Prostate gland (tissue), 2 donors: ENCODE data around the gene TNNI3K.

Source experiments
- CTCF ChIP-seq, 4 experiments: fragments of 200-600 bp in 2 of 4; fragments of 450-650 bp in 2 of 4; sonication (generic) in 2 of 4; IDR thresholded peaks; 1 replicate in 3 of 4; 2 replicates in 1 of 4; pipeline ENCODE4 v1.5.1; 2016 to 2019; ENCODE audit warnings: antibody characterized with exemption in 4 of 4, mild to moderate bottlenecking in 2 of 4, moderate library complexity in 2 of 4
- POLR2A ChIP-seq: fragments of 450-650 bp; IDR thresholded peaks from one replicate; pipeline ENCODE4 v1.6.1; 2016; ENCODE audit warnings: antibody characterized with exemption, mild to moderate bottlenecking

- TF ChIP-seq CTCF (IDR thresholded peaks at IDR 0.05) (no peak), POLR2A (no peak)
Observed at GRCh38 chr1:74271503-74271902, 36.3 kb downstream of the TNNI3K start.
